IPS-18a (cell line): ENCODE results near the gene OLFM2.
"Not testable (repeated sequence)": the region's sequence is repeated elsewhere in the genome, so short reads cannot be mapped to it uniquely, and the experiment has no call there.

Experiments used
- H3K27ac ChIP-seq: one replicate; pipeline ENCODE4 v1.5.1; 2013; ENCODE audit warnings: low read length
- H3K27me3 ChIP-seq: one replicate; pipeline ENCODE4 v1.6.1; 2013; ENCODE audit warnings: mild to moderate bottlenecking, low read length; ENCODE audit not compliant: control insufficient read depth, insufficient read depth
- H3K36me3 ChIP-seq: one replicate; pipeline ENCODE4 v1.6.1; 2013; ENCODE audit warnings: low read depth, low read length; ENCODE audit not compliant: control insufficient read depth
- H3K4me1 ChIP-seq: one replicate; pipeline ENCODE4 v1.6.1; 2013; ENCODE audit warnings: low read depth, low read length; ENCODE audit not compliant: control insufficient read depth
- H3K4me3 ChIP-seq: one replicate; pipeline ENCODE4 v1.5.1; 2013; ENCODE audit warnings: low read length
- H3K9ac ChIP-seq: one replicate; pipeline ENCODE4 v1.6.1; 2013; ENCODE audit warnings: mild to moderate bottlenecking, low read length, moderate library complexity
- H3K9me3 ChIP-seq: one replicate; pipeline ENCODE4 v1.6.1; 2013; ENCODE audit warnings: low read depth, low read length; ENCODE audit not compliant: control insufficient read depth

Gene OLFM2

DNA sequence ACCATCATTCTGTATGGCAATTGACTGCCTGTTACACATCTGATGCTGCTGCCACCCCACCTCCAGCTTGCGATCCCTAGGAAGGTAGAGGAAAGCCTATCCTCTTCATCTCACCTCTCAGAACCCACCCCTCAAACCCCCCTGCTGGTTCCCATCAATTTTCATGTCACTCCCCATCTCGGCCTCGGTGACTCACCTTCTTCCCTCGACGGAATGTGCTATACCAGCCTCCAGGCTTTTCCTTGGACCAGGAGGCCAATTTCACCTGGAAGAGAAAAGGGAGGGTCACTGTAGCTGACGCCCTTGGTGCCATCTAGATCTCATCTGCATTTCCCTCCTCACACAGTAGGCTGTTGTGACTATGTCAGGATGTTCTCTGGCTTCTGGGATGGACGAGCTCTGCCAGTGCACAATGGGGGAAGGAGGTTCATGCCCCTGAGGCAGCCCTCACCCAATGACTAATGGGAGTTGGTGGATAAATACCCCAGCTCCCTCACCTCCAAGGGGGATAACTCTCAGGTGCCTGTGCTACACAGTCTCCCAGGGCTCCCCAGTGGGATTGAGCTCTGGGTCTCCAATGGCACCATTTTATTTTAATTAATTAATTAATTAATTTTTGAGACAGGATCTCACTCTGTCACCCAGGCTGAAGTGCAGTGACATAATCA, 26.4 kb upstream of the OLFM2 start:
- peaks cover 24% of the 10 kb centered on the region for H3K27me3 ChIP-seq
- H3K4me1 ChIP-seq = peaks cover 8% of the 10 kb centered on the region

GRCh38 chr19:9961103-9961502, 24.8 kb upstream of the OLFM2 start:
- no peak overlapping the region for H3K9ac ChIP-seq
- H3K4me3 ChIP-seq = no peak overlapping the region
- no peaks in the 10 kb centered on the region for H3K36me3 ChIP-seq
- H3K27me3 ChIP-seq = peaks cover 8% of the 10 kb centered on the region
- peaks cover 4% of the 10 kb centered on the region for H3K4me1 ChIP-seq
- H3K27ac ChIP-seq = no peak overlapping the region
- no peaks in the 10 kb centered on the region for H3K9me3 ChIP-seq

More for the DNA sequence above, 26.4 kb upstream of the OLFM2 start:
- H3K9me3 ChIP-seq = no peaks in the 10 kb centered on the region
- H3K9ac ChIP-seq = no peak overlapping the region
- H3K27ac ChIP-seq = no peak overlapping the region
- H3K36me3 ChIP-seq = no peaks in the 10 kb centered on the region
- H3K4me3 ChIP-seq = no peak overlapping the region

DNA sequence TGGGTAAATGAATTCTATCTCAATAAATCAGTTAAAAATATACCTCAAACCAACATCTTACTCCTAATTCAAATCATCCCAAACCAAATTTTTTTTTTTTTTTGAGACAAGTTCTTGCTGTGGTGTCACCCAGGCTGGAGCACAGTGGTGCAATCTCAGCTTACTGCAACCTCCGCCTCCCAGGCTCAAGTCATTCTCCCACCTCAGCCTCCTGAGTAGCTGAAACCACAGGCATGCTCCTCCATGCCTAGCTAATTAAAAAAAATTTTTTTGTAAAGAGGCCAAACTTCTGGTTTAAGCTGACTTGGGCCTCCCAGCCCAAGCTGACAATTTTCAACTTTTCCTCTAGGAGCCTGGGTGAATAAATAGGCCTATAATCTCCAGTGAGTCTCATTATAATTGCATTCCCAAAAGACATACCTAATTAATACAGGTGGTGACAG, 22.1 kb upstream of the OLFM2 start:
- Histone ChIP-seq H3K4me1 (peaks cover 4% of the 10 kb centered on the region), H3K27ac (no peak overlapping the region), H3K9ac (no peak overlapping the region), H3K4me3 (no peak overlapping the region), H3K9me3 (no peaks in the 10 kb centered on the region), H3K27me3 (no peaks in the 10 kb centered on the region), H3K36me3 (no peaks in the 10 kb centered on the region)

DNA sequence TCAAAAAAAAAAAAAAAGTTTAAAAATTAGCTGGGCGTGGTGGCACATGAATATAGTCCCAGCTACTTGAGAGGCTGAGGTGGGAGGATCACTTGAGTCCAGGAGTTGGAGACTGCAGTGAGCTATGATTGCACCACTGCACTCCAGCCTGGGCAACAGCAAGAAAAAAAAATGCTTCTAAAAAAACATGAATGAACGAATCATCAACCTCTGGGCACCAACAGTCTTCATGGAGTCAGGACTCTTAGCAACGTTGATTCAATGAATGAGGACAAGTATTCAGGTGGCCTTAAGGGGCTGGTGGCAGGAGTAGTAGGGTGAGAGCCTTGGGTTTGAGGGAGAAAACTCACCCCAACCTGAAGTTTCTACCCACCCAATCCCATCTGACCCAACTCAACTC, 20.6 kb upstream of the OLFM2 start:
- Histone ChIP-seq H3K36me3 (no peaks in the 10 kb centered on the region), H3K27ac (no peak overlapping the region), H3K27me3 (no peaks in the 10 kb centered on the region), H3K4me3 (no peak overlapping the region), H3K9ac (no peak overlapping the region), H3K4me1 (peaks cover 11% of the 10 kb centered on the region), H3K9me3 (no peaks in the 10 kb centered on the region)

DNA sequence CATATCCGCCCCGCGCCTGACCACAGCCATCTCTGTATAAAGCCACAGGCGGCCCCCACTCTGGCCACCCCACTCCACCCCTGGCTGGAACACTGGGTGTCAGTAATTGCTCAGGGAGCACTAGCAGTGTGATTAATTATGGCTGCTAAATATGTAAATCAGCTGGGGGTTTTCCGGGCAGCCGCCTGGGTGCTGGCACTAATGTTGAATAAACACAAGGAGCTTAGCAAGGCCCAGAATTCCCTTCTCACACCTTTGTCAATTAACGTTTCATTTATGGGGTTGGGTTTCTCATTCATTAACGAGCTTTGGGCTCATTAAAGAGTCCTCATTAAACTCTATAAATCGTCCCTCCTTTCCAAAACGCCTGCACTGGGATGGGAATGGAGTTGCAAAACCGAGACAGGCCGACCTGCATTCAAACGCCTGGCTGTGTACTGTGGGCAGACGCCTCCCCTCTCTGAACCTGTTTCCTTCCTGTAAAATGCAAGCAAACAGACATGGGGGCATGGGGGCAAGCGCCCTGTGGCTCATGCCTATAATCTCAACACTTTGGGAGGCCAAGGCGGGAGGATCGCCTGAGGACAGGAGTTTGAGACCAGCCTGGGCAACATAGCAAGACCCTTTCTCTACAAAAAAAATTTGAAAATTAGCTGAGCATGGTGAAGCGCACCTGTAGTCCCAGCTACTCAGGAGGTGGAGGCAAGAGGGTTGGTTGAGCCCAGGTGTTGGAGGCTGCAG, 17.7 kb upstream of the OLFM2 start:
- H3K4me1 ChIP-seq = peaks cover 8% of the 10 kb centered on the region
- H3K4me3 ChIP-seq = no peak overlapping the region
- H3K27me3 ChIP-seq = no peaks in the 10 kb centered on the region
- H3K9me3 ChIP-seq = no peaks in the 10 kb centered on the region
- no peaks in the 10 kb centered on the region for H3K36me3 ChIP-seq
- no peak overlapping the region for H3K9ac ChIP-seq
- H3K27ac ChIP-seq = no peak overlapping the region

DNA sequence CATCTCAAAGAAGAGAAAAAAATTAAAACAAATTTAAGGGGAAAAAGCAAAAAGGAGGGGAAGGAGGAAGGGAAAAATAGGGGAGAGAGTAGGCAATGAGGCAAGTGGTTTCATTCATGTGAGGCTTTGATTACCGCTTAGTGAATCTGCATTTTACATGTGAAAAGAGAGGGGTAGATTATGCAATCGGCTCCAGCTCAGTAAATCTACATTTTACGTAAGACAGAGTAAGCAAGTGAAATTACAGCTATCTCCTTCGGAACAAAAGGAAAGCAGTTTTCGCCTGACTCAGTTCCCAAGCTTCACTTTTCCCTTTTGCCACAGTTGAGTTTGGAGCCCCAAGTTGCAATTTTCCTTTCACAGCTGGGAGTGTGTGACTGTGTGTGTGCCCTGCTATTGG, 16.0 kb upstream of the OLFM2 start:
- Histone ChIP-seq H3K4me1 (peaks cover 8% of the 10 kb centered on the region), H3K36me3 (no peaks in the 10 kb centered on the region), H3K9ac (no peak overlapping the region), H3K27ac (no peak overlapping the region), H3K27me3 (no peaks in the 10 kb centered on the region), H3K9me3 (no peaks in the 10 kb centered on the region), H3K4me3 (no peak overlapping the region)

DNA sequence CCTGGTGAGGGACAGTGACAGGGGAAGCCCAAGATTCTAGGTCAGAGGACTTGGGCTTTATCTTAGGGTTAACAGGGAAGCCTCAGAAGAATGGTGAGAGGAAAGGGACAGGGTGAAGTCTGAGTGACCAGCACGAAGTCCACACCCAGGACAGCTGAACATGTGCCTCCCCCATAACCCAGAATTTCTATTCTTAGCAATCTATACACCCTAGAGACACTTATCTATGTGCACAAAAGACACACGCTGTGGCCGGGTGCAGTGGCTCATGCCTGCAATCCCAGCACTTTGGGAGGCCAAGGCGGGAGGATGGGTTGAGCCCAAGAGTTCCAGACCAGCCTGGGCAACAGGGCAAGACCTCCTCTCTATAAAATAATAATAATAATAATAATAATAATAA, 11.1 kb upstream of the OLFM2 start:
- Histone ChIP-seq H3K36me3 (no peaks in the 10 kb centered on the region), H3K27ac (no peak overlapping the region), H3K9ac (no peak overlapping the region)

GRCh38 chr19:9946528-9947125, 10.3 kb upstream of the OLFM2 start:
- not testable (repeated sequence) for H3K9ac ChIP-seq, H3K4me3 ChIP-seq

More for the DNA sequence above, 11.1 kb upstream of the OLFM2 start:
- Histone ChIP-seq H3K4me3 (no peak overlapping the region), H3K27me3 (no peaks in the 10 kb centered on the region), H3K4me1 (peaks cover 10% of the 10 kb centered on the region), H3K9me3 (no peaks in the 10 kb centered on the region)

GRCh38 chr19:9945319-9945966, 9.1 kb upstream of the OLFM2 start:
- peaks cover 4% of the 10 kb centered on the region for H3K4me1 ChIP-seq
- H3K9ac ChIP-seq = no peak overlapping the region
- no peak overlapping the region for H3K4me3 ChIP-seq
- no peaks in the 10 kb centered on the region for H3K9me3 ChIP-seq
- H3K27me3 ChIP-seq = no peaks in the 10 kb centered on the region
- no peak overlapping the region for H3K27ac ChIP-seq
- H3K36me3 ChIP-seq = no peaks in the 10 kb centered on the region

More at GRCh38 chr19:9946528-9947125, 10.3 kb upstream of the OLFM2 start:
- not testable (repeated sequence) for H3K9me3 ChIP-seq, H3K36me3 ChIP-seq, H3K4me1 ChIP-seq, H3K27ac ChIP-seq, H3K27me3 ChIP-seq

- Histone ChIP-seq H3K27ac (no peak overlapping the region), H3K36me3 (no peaks in the 10 kb centered on the region), H3K9me3 (no peaks in the 10 kb centered on the region), H3K27me3 (no peaks in the 10 kb centered on the region), H3K4me3 (no peak overlapping the region), H3K4me1 (peaks cover 4% of the 10 kb centered on the region), H3K9ac (no peak overlapping the region)
Observed at GRCh38 chr19:9943744-9944143, 7.4 kb upstream of the OLFM2 start.

DNA sequence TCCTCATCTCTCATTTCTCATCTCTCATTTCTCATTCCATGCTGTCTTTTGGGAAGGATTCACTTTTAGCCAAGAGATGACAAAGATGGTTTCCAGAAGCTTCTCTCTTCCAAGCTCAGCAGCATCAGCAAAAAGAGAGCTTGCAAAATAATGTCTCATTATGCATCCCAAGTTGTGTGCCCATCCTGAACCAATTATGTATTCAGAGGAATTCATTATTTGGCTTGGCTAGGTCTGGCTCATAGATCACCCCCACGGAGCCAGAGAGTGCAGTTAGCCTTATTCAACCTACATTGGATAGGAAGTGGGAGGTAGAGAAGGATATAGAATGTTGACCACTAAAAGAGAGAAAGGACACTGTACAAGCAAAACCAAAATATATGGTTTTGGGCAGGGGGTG, 5.4 kb upstream of the OLFM2 start:
- Histone ChIP-seq H3K9me3 (no peaks in the 10 kb centered on the region), H3K9ac (no peak overlapping the region), H3K4me1 (peaks cover 4% of the 10 kb centered on the region), H3K4me3 (no peak overlapping the region), H3K27ac (no peak overlapping the region), H3K36me3 (no peaks in the 10 kb centered on the region), H3K27me3 (no peaks in the 10 kb centered on the region)
